ENCODE data around the gene ASNSD1.
"Not testable (repeated sequence)": the region's sequence is repeated elsewhere in the genome, so short reads cannot be mapped to it uniquely, and the experiment has no call there.

ASNSD1 gene

DNA sequence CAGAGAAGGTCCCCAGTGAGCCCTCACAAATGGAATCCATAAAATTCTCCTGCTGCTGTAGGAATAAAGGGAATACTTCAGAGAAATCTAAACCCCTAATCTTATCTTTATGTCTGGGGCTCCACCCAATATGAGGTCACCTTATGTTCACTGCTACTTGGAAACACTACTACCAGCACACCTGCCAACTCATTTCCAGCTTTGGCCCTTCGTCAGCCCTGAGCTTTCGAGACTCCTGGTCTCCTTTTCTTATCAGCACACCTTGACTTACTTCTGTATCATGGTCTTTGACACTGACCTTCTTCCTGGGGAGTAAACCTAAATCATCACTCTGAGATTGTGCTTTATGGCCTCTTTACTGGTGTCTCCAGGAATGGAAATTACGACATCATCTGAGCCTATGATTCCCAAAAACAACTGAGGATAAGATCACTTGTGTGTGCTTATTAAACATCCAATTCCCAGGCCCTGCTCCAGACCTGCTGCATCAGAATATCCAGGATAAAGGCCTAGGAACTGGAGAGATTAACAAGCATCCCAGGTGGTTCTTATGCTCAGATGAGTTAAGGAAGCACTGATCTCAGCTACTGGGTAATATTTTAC lies 22.2 kb upstream of the ASNSD1 start:
- Histone ChIP-seq H3K9me3 (replicated peaks in 1 of 11) (no peaks in the 10 kb centered on the region), H4K20me1 (no peaks in the 10 kb centered on the region), H3K36me3 (no peaks in the 10 kb centered on the region), H3K9ac (no peak overlapping the region), H3K27me3 (no peaks in the 10 kb centered on the region), H3K4me1 (no peaks in the 10 kb centered on the region), H3K4me2 (no peak overlapping the region), H3K4me3 (no peak overlapping the region), H3K27ac (no peak overlapping the region)
- no peak for TF ChIP-seq Cebpa-rat (IDR thresholded peaks at IDR 0.05)

DNA sequence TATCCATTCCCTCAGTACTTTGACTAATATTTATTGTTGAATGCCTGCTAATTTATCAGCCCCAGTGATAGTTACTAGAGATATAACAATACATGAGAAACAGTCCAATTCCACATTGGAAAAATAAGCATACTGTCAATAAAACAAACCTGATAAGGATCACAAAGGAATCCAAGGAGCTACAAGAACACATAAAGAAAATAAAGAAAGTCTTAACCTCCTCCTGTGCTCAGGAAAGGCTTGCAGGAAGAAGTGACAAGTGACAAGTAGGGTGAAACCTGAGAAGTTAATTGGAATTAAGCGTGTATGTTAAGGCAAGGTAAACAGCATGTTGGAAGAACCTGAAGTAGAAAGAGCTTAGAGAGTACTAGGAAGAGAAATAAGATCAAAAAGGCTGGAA lies 20.3 kb upstream of the ASNSD1 start:
- Histone ChIP-seq H3K36me3 (no peaks in the 10 kb centered on the region), H3K4me2 (no peak overlapping the region), H3K27ac (no peak overlapping the region), H3K4me1 (peaks cover 0 to 13% (median 0%) of the 10 kb centered on the region in 10 experiments; a peak in 4 of 20 replicates), H3K27me3 (no peaks in the 10 kb centered on the region), H4K20me1 (no peaks in the 10 kb centered on the region), H3K4me3 (no peak overlapping the region), H3K9me3 (replicated peaks in 1 of 11) (no peaks in the 10 kb centered on the region), H3K9ac (no peak overlapping the region)
- no peak for TF ChIP-seq Cebpa-rat (IDR thresholded peaks at IDR 0.05)

DNA sequence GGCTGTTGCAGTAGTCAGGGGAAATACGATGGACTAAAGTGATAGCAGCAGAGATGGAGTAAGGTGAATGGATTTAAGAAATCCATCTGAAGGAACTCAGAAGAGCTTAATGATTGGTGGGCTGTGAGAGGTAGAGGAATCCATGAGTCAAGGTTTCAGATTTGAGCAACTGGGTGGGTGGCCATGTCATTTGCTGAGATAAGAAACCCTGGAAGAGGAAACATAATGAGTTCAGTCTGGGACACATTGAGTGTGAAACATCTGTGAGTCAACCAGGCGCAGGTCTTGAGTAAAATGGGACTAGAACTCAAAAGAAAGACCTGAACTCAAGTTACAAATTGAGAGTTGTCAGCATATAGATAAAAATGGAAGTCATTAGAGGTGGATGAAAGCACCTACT lies 19.7 kb upstream of the ASNSD1 start:
- Histone ChIP-seq H3K36me3 (no peaks in the 10 kb centered on the region), H3K27ac (no peak overlapping the region), H3K4me1 (peaks cover 0 to 19% (median 0%) of the 10 kb centered on the region in 10 experiments; a peak in 4 of 20 replicates), H3K9ac (no peak overlapping the region), H3K27me3 (no peaks in the 10 kb centered on the region), H3K9me3 (replicated peaks in 1 of 11) (no peaks in the 10 kb centered on the region), H3K4me2 (no peak overlapping the region), H4K20me1 (no peaks in the 10 kb centered on the region), H3K4me3 (no peak overlapping the region)
- TF ChIP-seq Cebpa-rat (IDR thresholded peaks at IDR 0.05) = no peak

DNA sequence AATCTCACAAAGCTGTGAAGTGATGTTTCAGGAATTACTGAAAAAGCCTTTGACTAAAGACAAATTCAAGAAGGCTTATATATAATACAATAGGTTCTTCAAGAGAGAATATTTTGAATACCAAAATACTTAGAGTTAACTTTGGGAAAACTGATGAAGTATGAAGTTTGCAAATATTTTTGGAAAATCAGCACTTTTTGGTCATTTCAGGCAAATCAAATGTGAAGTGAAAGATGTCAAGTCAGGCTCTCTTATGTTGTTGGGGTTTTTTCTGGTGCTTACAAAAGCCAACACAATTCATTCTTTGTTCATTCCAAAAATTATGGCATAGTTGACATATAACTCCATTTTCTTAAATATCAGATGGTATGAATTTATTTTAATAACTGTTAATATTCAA lies 14.7 kb upstream of the ASNSD1 start:
- Histone ChIP-seq H4K20me1 (no peaks in the 10 kb centered on the region), H3K27me3 (no peaks in the 10 kb centered on the region), H3K9me3 (replicated peaks in 1 of 11) (peaks cover 7 to 11% (median 9%) of the 10 kb centered on the region in 11 experiments; a peak in 16 of 22 replicates), H3K4me2 (peak overlapping the region in 2 of 11 experiments; percentile 61 to 64; a peak in 3 of 22 replicates), H3K9ac (no peak overlapping the region), H3K4me3 (no peak overlapping the region), H3K27ac (0 out of 22 replicates have a peak overlapping the region, but pooled peaks of 1 of the 11 experiments have one; percentile 8), H3K36me3 (no peaks in the 10 kb centered on the region), H3K4me1 (peaks cover 0 to 28% (median 0%) of the 10 kb centered on the region in 10 experiments; a peak in 4 of 20 replicates)
- TF ChIP-seq Cebpa-rat (IDR thresholded peaks at IDR 0.05) = no peak

DNA sequence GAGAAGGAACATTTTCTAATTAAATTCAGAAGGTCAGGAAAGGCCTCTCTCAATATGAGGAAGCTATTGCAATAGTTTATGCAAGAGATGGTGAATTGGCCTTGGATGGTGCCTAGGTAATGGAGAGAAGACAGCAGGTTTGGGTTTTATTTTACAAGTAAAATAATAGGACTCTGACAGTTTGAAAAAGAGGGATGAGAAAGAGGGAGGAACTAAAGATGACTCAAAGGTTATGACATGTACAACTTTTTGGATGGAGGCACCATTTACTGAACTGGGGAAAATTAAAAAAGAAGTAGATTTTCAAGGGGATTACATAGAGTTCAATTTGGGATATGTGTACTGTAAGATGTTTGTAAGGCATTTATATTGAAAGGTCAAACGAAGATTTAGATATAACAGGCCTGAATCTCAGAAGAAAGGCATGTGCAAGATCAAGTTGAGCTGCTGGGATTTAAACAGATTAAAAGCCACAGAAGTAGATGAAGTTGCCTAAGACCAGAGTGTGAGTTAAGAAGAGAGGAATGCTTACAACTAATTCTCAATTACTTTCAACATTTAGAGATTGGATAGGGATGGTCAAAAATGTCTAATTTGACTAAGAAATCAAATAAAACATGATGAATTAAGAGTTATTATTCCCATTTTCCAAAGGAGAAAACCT lies 12.3 kb upstream of the ASNSD1 start:
- no peaks in the 10 kb centered on the region for H3K27me3 ChIP-seq
- peaks cover 0 to 28% (median 0%) of the 10 kb centered on the region in 10 experiments; a peak in 4 of 20 replicates for H3K4me1 ChIP-seq
- H4K20me1 ChIP-seq = no peaks in the 10 kb centered on the region
- H3K9me3 ChIP-seq (replicated peaks in 1 of 11) = peaks cover 19 to 32% (median 28%) of the 10 kb centered on the region in 11 experiments
- no peaks in the 10 kb centered on the region for H3K36me3 ChIP-seq
- no peak overlapping the region for H3K9ac ChIP-seq
- no peak overlapping the region for H3K4me2 ChIP-seq
- no peak for TF ChIP-seq Cebpa-rat (IDR thresholded peaks at IDR 0.05)
- H3K4me3 ChIP-seq = no peak overlapping the region
- no peak overlapping the region for H3K27ac ChIP-seq

DNA sequence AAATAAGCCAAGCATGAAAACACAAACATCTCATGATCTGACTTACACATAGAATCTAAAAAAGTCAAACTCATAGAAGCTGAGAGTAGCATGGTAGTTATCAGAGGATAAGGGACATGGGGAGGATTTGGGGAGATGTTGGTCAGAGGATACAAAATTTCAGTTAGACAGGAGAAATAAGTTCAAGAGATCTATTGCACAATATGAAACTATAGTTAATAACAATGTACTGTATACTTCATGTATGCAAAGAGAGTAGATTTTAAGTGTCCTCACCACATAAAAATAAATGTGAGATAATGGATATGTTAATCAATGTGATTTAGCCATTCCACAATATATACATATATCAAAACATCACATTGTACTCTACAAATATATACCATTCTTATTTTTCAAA lies 10.0 kb upstream of the ASNSD1 start:
- Histone ChIP-seq H3K36me3 (no peaks in the 10 kb centered on the region), H3K4me2 (no peak overlapping the region), H3K9me3 (replicated peaks in 1 of 11) (peaks cover 19 to 32% (median 28%) of the 10 kb centered on the region in 11 experiments), H3K27ac (no peak overlapping the region), H3K4me3 (no peak overlapping the region), H3K9ac (no peak overlapping the region), H4K20me1 (no peaks in the 10 kb centered on the region), H3K27me3 (no peaks in the 10 kb centered on the region), H3K4me1 (peaks cover 0 to 12% (median 0%) of the 10 kb centered on the region in 10 experiments; a peak in 4 of 20 replicates)
- TF ChIP-seq Cebpa-rat (IDR thresholded peaks at IDR 0.05) = 0 out of 22 replicates have a peak, but pooled peaks of 1 of the 11 experiments have one; percentile 13

DNA sequence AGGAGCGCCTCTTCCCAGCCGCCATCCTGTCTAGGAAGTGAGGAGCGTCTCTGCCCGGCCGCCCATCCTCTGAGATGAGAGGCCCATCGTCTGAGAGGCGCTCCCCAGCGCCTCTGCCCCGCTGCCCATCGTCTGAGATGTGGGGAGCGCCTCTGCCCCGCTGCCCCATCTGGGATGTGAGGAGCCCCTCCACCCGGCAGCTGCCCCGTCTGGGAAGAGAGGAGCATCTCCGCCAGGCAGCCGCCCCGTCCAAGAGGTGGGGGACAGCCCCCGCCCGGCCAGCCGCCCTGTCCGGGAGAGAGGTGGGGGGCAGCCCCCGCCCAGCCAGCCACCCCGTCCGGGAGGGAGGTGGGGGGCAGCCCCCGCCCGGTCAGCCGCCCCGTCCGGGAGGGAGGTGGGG lies 7.8 kb upstream of the ASNSD1 start:
- H3K4me3 ChIP-seq, H3K36me3 ChIP-seq, H3K27me3 ChIP-seq, H3K9ac ChIP-seq, H3K4me2 ChIP-seq, H4K20me1 ChIP-seq, H3K27ac ChIP-seq: not testable (repeated sequence)
- Histone ChIP-seq H3K9me3 (replicated peaks in 1 of 11) (peaks cover 19 to 32% (median 28%) of the 10 kb centered on the region in 11 experiments), H3K4me1 (peaks cover 8 to 12% (median 10%) of the 10 kb centered on the region in 10 experiments)

DNA sequence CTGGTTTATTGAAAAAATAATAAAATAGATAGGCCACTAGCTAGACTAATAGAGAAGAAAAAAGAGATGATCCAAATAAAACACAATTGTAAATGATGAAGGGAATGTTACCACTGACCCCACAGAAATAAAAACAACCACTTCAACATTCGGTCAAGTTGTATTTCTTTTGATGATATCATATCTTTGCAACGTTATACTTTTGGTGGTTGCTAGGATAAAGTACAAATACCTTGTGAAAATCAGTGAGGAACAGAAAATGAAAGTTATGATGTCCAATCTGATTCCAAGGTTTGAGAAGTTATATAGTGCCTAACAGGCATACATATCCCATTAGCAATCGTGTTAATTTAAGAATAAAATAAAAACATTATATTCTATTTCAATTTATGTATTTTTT lies 6.6 kb upstream of the ASNSD1 start:
- H3K4me2 ChIP-seq = no peak overlapping the region
- TF ChIP-seq Cebpa-rat (IDR thresholded peaks at IDR 0.05) = no peak
- H4K20me1 ChIP-seq = no peaks in the 10 kb centered on the region
- H3K27me3 ChIP-seq = no peaks in the 10 kb centered on the region
- no peak overlapping the region for H3K9ac ChIP-seq
- H3K4me3 ChIP-seq = no peak overlapping the region
- H3K9me3 ChIP-seq (replicated peaks in 1 of 11) = peaks cover 19 to 32% (median 28%) of the 10 kb centered on the region in 11 experiments
- no peak overlapping the region for H3K27ac ChIP-seq
- no peaks in the 10 kb centered on the region for H3K36me3 ChIP-seq
- peaks cover 8 to 19% (median 12%) of the 10 kb centered on the region in 10 experiments for H3K4me1 ChIP-seq

DNA sequence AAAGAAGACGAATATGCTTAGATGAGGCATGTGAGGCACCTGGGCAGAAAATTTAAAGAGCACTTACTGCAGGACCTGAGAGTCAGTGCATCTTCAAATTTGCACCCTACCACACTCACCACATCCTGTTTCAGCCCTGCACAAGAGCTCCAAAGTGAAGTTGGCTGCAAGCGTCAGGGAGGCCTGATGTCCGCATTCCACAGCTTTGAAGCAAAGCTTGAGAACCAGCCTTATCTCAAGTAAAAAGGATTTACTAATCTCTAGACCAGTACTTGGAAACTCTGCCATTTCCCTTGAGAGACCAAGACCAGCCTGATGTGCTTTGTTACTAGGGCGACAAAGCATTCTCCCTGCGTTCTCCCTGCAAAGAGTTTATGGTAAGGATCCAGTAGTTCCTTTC lies 3.4 kb upstream of the ASNSD1 start:
- H3K27ac ChIP-seq = peak overlapping the region in 1 of 11 experiments; percentile 22; a peak in 2 of 22 replicates
- H3K4me1 ChIP-seq = peaks cover 17 to 28% (median 21%) of the 10 kb centered on the region in 10 experiments
- peak overlapping the region; percentile 31 to 58 (median 41); a peak in 19 of 22 replicates for H3K4me2 ChIP-seq
- H3K27me3 ChIP-seq = no peaks in the 10 kb centered on the region
- no peak overlapping the region for H3K9ac ChIP-seq
- TF ChIP-seq Cebpa-rat (IDR thresholded peaks at IDR 0.05) = no peak
- H3K36me3 ChIP-seq = no peaks in the 10 kb centered on the region
- H3K4me3 ChIP-seq = no peak overlapping the region
- peaks cover 8 to 10% (median 9%) of the 10 kb centered on the region in 11 experiments for H3K9me3 ChIP-seq (replicated peaks in 1 of 11)
- H4K20me1 ChIP-seq = peaks cover 0 to 10% (median 5%) of the 10 kb centered on the region in 11 experiments; a peak in 6 of 22 replicates

Data from BLaER1 treated with 17β-estradiol and CSF1 and Interleukin-3, amounts not matched to agents 10 nM and 100 nM (cell line).